ENCODE measurements around the gene CRHR1.
"Not testable (repeated sequence)": the region's sequence is repeated elsewhere in the genome, so short reads cannot be mapped to it uniquely, and the experiment has no call there.

The CRHR1 gene

DNA sequence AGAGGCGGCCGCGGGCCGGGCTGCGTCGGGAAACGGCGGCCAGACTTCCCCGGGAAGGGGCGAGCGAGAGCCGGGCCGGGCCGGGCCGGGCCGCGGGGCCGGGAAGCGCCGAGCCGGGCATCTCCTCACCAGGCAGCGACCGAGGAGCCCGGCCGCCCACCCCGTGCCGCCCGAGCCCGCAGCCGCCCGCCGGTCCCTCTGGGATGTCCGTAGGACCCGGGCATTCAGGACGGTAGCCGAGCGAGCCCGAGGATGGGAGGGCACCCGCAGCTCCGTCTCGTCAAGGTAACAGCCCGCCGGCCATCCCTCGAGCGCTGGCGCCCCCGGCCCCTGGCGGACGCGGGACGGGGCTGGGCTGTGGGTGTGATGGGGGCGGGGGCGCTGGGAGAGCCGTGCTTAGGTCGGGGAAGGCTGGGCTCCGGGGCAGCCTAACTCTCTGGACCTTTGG lies at the start of gene CRHR1:
TSS of gene CRHR1 (plus strand) at position 28 of the 448 bp plus-strand sequence. CDS start at position 253, 225 bp downstream.
- H3K27me3 ChIP-seq (ENCODE audit: control insufficient read depth, insufficient read depth, low read length), result peaks cover 79% of the 10 kb centered on the region
- peak within 1 kb of the TSS; percentile 64 for H3K4me3 ChIP-seq (ENCODE audit: low read depth, low read length)
- H3K27ac ChIP-seq (ENCODE audit: low read depth, low read length), result no peak within 1 kb of the TSS
- peaks cover 17% of the 10 kb centered on the region for H3K4me1 ChIP-seq (ENCODE audit: control insufficient read depth, insufficient read depth, low read length)
- no peaks in the 10 kb centered on the region for H3K36me3 ChIP-seq (ENCODE audit: control insufficient read depth, insufficient read depth, low read length)
- H3K9me3 ChIP-seq (ENCODE audit: control insufficient read depth, insufficient read depth, low read length), result no peaks in the 10 kb centered on the region
- H3K9ac ChIP-seq (ENCODE audit: low read depth, low read length), result no peak within 1 kb of the TSS

DNA sequence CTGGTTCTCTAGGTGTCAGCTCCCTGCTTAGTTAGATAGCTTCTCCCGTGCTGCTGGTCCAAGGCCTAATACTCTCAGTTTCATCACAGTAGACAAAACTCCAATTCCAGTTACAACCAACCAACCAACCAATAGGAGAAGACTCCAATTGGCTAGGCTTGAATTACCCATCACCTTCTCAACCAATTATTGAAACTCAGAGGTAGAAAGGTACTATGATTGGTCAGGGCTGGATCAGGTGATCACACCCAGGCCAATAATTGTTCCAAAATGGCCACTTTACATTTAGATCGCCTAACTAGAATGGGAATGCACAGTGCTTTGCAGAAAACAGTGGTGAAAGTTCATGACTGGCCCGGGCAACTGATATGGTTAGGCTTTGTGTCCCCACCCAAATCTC lies 49.5 kb upstream of the CRHR1 start:
- H3K27ac ChIP-seq (ENCODE audit: low read depth, low read length), result no peak overlapping the region
- no peak overlapping the region for H3K9ac ChIP-seq (ENCODE audit: low read depth, low read length)
- H3K4me3 ChIP-seq (ENCODE audit: low read depth, low read length), result no peak overlapping the region
- no peaks in the 10 kb centered on the region for H3K9me3 ChIP-seq (ENCODE audit: control insufficient read depth, insufficient read depth, low read length)
- H3K27me3 ChIP-seq (ENCODE audit: control insufficient read depth, insufficient read depth, low read length), result peaks cover 5% of the 10 kb centered on the region
- no peaks in the 10 kb centered on the region for H3K4me1 ChIP-seq (ENCODE audit: control insufficient read depth, insufficient read depth, low read length)
- H3K36me3 ChIP-seq (ENCODE audit: control insufficient read depth, insufficient read depth, low read length), result no peaks in the 10 kb centered on the region

DNA sequence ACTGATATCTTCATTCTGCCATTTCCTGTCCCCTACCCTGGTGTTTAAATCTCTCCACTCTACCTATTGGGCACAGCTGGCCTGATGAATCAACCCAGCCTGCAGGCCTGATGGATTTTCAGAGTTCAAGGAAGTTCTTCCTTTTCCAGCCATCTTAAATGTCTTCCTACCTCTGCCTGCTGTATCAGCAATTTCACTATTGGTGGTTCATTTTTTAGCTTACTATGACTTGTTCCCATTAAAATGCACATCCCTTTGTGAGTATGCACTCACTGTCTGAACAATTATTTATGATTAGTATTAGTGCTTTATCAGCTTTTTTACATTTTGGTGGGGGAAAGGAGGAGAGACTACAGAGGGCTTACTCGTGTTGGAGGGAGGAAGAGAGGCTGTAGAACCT lies 48.6 kb upstream of the CRHR1 start:
- H3K4me1 ChIP-seq (ENCODE audit: control insufficient read depth, insufficient read depth, low read length), result no peaks in the 10 kb centered on the region; the same call in 1 of the 2 replicates
- no peak overlapping the region for H3K4me3 ChIP-seq (ENCODE audit: low read depth, low read length)
- H3K36me3 ChIP-seq (ENCODE audit: control insufficient read depth, insufficient read depth, low read length), result no peaks in the 10 kb centered on the region
- peaks cover 5% of the 10 kb centered on the region for H3K27me3 ChIP-seq (ENCODE audit: control insufficient read depth, insufficient read depth, low read length)
- no peak overlapping the region for H3K9ac ChIP-seq (ENCODE audit: low read depth, low read length)
- no peak overlapping the region for H3K27ac ChIP-seq (ENCODE audit: low read depth, low read length)
- H3K9me3 ChIP-seq (ENCODE audit: control insufficient read depth, insufficient read depth, low read length), result no peaks in the 10 kb centered on the region

DNA sequence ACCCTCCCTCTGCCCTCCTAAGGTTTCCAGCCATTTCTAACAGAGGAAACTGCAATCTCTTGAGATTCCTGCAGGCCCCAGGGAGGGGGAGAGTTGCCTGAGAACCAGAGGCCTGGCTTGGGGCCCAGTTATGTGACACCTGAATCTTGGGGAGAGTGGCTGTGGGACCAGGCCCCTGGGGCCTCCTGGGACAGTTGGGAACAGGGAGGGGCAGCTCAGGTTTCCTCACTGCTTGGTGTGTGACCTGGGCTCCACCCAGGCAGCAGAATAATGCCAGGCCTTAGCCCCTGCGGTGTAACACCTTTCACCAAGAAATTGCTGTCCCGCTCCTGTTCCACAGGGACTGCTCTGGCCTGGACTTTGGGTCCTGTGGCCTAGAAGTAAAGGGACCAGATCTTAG lies 44.3 kb upstream of the CRHR1 start:
- Histone ChIP-seq H3K9ac (ENCODE audit: low read depth, low read length) (no peak overlapping the region), H3K4me1 (ENCODE audit: control insufficient read depth, insufficient read depth, low read length) (peaks cover 3% of the 10 kb centered on the region; the same call in 1 of the 2 replicates), H3K4me3 (ENCODE audit: low read depth, low read length) (no peak overlapping the region), H3K9me3 (ENCODE audit: control insufficient read depth, insufficient read depth, low read length) (no peaks in the 10 kb centered on the region), H3K36me3 (ENCODE audit: control insufficient read depth, insufficient read depth, low read length) (no peaks in the 10 kb centered on the region), H3K27me3 (ENCODE audit: control insufficient read depth, insufficient read depth, low read length) (peaks cover 42% of the 10 kb centered on the region), H3K27ac (ENCODE audit: low read depth, low read length) (no peak overlapping the region)

DNA sequence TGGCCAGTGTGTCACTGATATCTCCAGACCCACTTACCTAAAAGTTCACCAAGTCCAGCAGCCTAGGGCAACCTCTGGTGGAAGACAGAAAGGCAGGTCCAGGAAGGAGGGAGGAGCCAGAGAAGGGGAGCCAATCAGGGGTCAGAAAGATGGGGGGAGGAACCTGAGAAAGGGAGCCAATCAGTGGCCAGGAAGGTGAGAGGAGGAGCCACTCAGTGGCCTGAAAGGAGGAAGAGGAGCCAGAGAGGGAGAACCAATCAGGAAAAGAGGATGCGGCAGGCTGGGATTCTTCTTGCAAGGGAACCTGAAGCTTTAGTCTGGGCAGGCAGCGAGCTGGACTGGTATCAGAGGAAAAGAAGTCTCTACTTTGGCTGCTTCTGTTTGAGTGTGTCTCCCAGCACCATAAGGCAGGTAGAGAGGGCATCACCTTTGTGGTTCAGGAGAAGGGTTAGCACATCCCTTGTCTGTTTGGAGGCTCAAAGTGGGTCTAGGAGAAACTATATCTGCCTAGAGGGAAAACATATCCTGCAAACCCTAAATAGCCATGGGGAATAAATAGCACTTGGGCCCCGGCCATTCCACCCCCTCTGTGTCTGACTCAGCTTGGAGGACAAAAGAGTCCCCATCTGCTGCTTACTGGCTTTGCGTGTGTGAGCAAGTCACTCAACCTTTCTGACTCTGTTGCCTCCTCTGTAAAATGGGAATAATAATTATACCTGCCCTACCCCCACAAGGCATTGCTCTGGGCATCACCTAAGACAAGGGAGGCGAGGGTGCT lies 43.4 kb upstream of the CRHR1 start:
- no peak overlapping the region for H3K9ac ChIP-seq (ENCODE audit: low read depth, low read length)
- peaks cover 7% of the 10 kb centered on the region; the same call in 1 of the 2 replicates for H3K4me1 ChIP-seq (ENCODE audit: control insufficient read depth, insufficient read depth, low read length)
- H3K4me3 ChIP-seq (ENCODE audit: low read depth, low read length), result peak overlapping the region; percentile 48

GRCh38 chr17:45742251-45742650 lies 41.9 kb upstream of the CRHR1 start:
- Histone ChIP-seq H3K4me3 (ENCODE audit: low read depth, low read length) (no peak overlapping the region), H3K9ac (ENCODE audit: low read depth, low read length) (no peak overlapping the region), H3K4me1 (ENCODE audit: control insufficient read depth, insufficient read depth, low read length) (peaks cover 11% of the 10 kb centered on the region; the same call in 1 of the 2 replicates), H3K36me3 (ENCODE audit: control insufficient read depth, insufficient read depth, low read length) (no peaks in the 10 kb centered on the region), H3K27me3 (ENCODE audit: control insufficient read depth, insufficient read depth, low read length) (peaks cover 62% of the 10 kb centered on the region), H3K27ac (ENCODE audit: low read depth, low read length) (no peak overlapping the region), H3K9me3 (ENCODE audit: control insufficient read depth, insufficient read depth, low read length) (no peaks in the 10 kb centered on the region)

More for the DNA sequence above, 43.4 kb upstream of the CRHR1 start:
- peak overlapping the region; percentile 31 for H3K27ac ChIP-seq (ENCODE audit: low read depth, low read length)
- no peaks in the 10 kb centered on the region for H3K36me3 ChIP-seq (ENCODE audit: control insufficient read depth, insufficient read depth, low read length)
- peaks cover 51% of the 10 kb centered on the region for H3K27me3 ChIP-seq (ENCODE audit: control insufficient read depth, insufficient read depth, low read length)
- no peaks in the 10 kb centered on the region for H3K9me3 ChIP-seq (ENCODE audit: control insufficient read depth, insufficient read depth, low read length)

- H3K9ac ChIP-seq (ENCODE audit: low read depth, low read length), result no peak overlapping the region
- H3K36me3 ChIP-seq (ENCODE audit: control insufficient read depth, insufficient read depth, low read length), result no peaks in the 10 kb centered on the region
- peaks cover 11% of the 10 kb centered on the region; the same call in 1 of the 2 replicates for H3K4me1 ChIP-seq (ENCODE audit: control insufficient read depth, insufficient read depth, low read length)
- H3K27me3 ChIP-seq (ENCODE audit: control insufficient read depth, insufficient read depth, low read length), result peaks cover 77% of the 10 kb centered on the region
- no peak overlapping the region for H3K4me3 ChIP-seq (ENCODE audit: low read depth, low read length)
- no peaks in the 10 kb centered on the region for H3K9me3 ChIP-seq (ENCODE audit: control insufficient read depth, insufficient read depth, low read length)
- no peak overlapping the region for H3K27ac ChIP-seq (ENCODE audit: low read depth, low read length)
These were observed 40.3 kb upstream of the CRHR1 start for GRCh38 chr17:45743626-45744326.

- H3K27ac ChIP-seq (ENCODE audit: low read depth, low read length); H3K36me3 ChIP-seq (ENCODE audit: control insufficient read depth, insufficient read depth, low read length); H3K4me3 ChIP-seq (ENCODE audit: low read depth, low read length); H3K9me3 ChIP-seq (ENCODE audit: control insufficient read depth, insufficient read depth, low read length); H3K9ac ChIP-seq (ENCODE audit: low read depth, low read length): not testable (repeated sequence)
- H3K4me1 ChIP-seq (ENCODE audit: control insufficient read depth, insufficient read depth, low read length), result peaks cover 11% of the 10 kb centered on the region; the same call in 1 of the 2 replicates
- H3K27me3 ChIP-seq (ENCODE audit: control insufficient read depth, insufficient read depth, low read length), result peaks cover 87% of the 10 kb centered on the region
These were observed 39.3 kb upstream of the CRHR1 start for GRCh38 chr17:45744826-45745225.

- Histone ChIP-seq H3K9ac (ENCODE audit: low read depth, low read length) (no peak overlapping the region), H3K27ac (ENCODE audit: low read depth, low read length) (no peak overlapping the region), H3K36me3 (ENCODE audit: control insufficient read depth, insufficient read depth, low read length) (no peaks in the 10 kb centered on the region), H3K27me3 (ENCODE audit: control insufficient read depth, insufficient read depth, low read length) (peaks cover 95% of the 10 kb centered on the region), H3K4me3 (ENCODE audit: low read depth, low read length) (no peak overlapping the region), H3K4me1 (ENCODE audit: control insufficient read depth, insufficient read depth, low read length) (peaks cover 9% of the 10 kb centered on the region; the same call in 1 of the 2 replicates), H3K9me3 (ENCODE audit: control insufficient read depth, insufficient read depth, low read length) (no peaks in the 10 kb centered on the region)
These were observed 38.3 kb upstream of the CRHR1 start for GRCh38 chr17:45745601-45746494.

DNA sequence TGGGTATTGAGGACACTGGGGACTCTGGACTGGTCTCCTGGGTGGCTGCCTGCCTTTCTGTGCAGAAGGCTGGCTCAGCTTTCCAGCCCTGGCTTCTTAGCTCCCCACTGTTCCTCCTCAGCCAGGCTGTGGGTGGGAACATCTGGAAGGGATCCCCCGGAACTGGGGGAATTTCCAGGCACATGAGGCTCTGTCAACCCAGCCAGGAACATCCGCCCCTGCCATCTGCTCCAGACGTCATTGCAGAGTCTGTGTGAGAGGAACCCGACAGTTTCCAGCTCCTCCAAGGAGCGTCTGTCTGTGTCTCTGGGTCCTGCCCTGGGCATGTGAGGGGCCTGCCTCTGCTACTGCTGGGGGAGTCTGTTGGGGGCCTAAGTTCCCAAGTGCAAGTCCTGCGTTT lies 36.2 kb upstream of the CRHR1 start:
- Histone ChIP-seq H3K4me1 (ENCODE audit: control insufficient read depth, insufficient read depth, low read length) (peaks cover 8% of the 10 kb centered on the region; the same call in 1 of the 2 replicates), H3K36me3 (ENCODE audit: control insufficient read depth, insufficient read depth, low read length) (no peaks in the 10 kb centered on the region), H3K4me3 (ENCODE audit: low read depth, low read length) (no peak overlapping the region), H3K9ac (ENCODE audit: low read depth, low read length) (no peak overlapping the region), H3K9me3 (ENCODE audit: control insufficient read depth, insufficient read depth, low read length) (no peaks in the 10 kb centered on the region), H3K27me3 (ENCODE audit: control insufficient read depth, insufficient read depth, low read length) (peaks cover 93% of the 10 kb centered on the region), H3K27ac (ENCODE audit: low read depth, low read length) (no peak overlapping the region)
